Stimulated activated memory B cell treated with anti-CD40 and anti-IgM and Interleukin-4, amounts not matched to agents 10 μg/mL and 1 μg/mL and 100 μg/mL, for 72 hours (primary cell): ENCODE results near the gene DNAJC18.
A peak's percentile ranks its signal among the peaks of the same experiment; 100 is the strongest.

Source experiments
- ATAC-seq: fragments of 150-1000 bp; cut with Tn5 transposase; 2 replicates; pipeline ENCODE4 v1.10.0; 2021
- H3K27ac Mint-ChIP-seq: one replicate; pipeline ENCODE4 v1.8.0; 2022; ENCODE audit warnings: mild to moderate bottlenecking, mixed read lengths
- H3K27me3 Mint-ChIP-seq: one replicate; pipeline ENCODE4 v1.8.0; 2022; ENCODE audit warnings: mixed read lengths
- H3K36me3 Mint-ChIP-seq: one replicate; pipeline ENCODE4 v1.8.0; 2022; ENCODE audit warnings: mixed read lengths
- H3K4me1 Mint-ChIP-seq: one replicate; pipeline ENCODE4 v1.8.0; 2022; ENCODE audit warnings: mixed read lengths
- H3K4me3 Mint-ChIP-seq: one replicate; pipeline ENCODE4 v1.8.0; 2022; ENCODE audit warnings: mild to moderate bottlenecking, moderate library complexity, mixed read lengths
- H3K9me3 Mint-ChIP-seq: one replicate; pipeline ENCODE4 v1.8.0; 2022; ENCODE audit warnings: mixed read lengths

The DNAJC18 gene

GRCh38 chr5:139407517-139407916 lies 31.8 kb downstream of the DNAJC18 start:
- H3K36me3 Mint-ChIP-seq: peaks cover 10% of the 10 kb centered on the region
- H3K9me3 Mint-ChIP-seq: no peaks in the 10 kb centered on the region
- H3K27me3 Mint-ChIP-seq: no peaks in the 10 kb centered on the region
- peak overlapping the region; percentile 77 for H3K27ac Mint-ChIP-seq
- peaks cover 39% of the 10 kb centered on the region for H3K4me1 Mint-ChIP-seq
- ATAC-seq: peak; percentile 74
- H3K4me3 Mint-ChIP-seq: peak overlapping the region; percentile 0

DNA sequence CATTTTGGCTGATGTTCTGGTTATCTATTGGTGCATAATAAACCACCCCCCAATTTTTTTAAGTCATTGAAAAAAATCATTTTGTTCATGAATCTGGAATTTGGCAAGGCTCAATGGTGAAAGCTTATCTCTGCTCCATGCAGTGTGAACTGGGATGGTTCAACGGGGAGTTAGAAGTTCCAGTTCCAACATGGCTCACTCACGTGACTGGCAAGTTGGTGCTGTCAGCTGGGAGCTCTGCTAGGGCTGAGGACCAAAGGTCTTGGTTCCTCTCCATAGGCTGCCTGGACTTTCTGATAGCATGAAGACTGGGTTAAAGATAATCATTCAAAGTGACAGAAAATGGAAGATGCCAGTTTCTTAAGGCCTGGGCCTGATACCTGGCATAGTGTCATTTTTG lies 32.4 kb downstream of the DNAJC18 start:
- peak overlapping the region; percentile 77 for H3K27ac Mint-ChIP-seq
- H3K4me3 Mint-ChIP-seq: no peak overlapping the region
- peaks cover 45% of the 10 kb centered on the region for H3K4me1 Mint-ChIP-seq
- ATAC-seq: no peak
- H3K36me3 Mint-ChIP-seq: peaks cover 6% of the 10 kb centered on the region
- H3K27me3 Mint-ChIP-seq: no peaks in the 10 kb centered on the region
- H3K9me3 Mint-ChIP-seq: no peaks in the 10 kb centered on the region

DNA sequence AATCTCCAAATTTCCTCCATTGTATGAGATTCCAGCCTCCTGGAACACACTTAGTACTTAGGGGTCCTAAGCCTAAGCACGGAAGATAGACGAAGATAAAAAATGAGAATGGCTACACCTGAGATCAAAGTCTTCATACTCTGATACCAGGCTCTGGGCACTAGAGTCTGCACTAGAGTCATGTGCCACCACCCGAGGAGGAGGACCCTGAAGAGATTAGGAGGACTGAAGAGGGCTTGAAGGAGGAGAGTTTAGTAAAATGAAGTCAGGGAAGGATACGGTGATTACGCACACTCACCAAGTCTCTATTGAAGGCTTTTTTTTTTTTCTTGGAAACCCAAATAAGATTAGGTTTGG lies 34.9 kb downstream of the DNAJC18 start:
- no peaks in the 10 kb centered on the region for H3K9me3 Mint-ChIP-seq
- peak overlapping the region; percentile 89 for H3K4me3 Mint-ChIP-seq
- peak overlapping the region; percentile 85 for H3K27ac Mint-ChIP-seq
- no peak for ATAC-seq
- no peaks in the 10 kb centered on the region for H3K27me3 Mint-ChIP-seq
- peaks cover 4% of the 10 kb centered on the region for H3K36me3 Mint-ChIP-seq
- H3K4me1 Mint-ChIP-seq: peaks cover 53% of the 10 kb centered on the region

GRCh38 chr5:139403787-139404483 lies 35.4 kb downstream of the DNAJC18 start, which contains the start of gene SPATA24:
SPATA24 (minus strand) TSS chr5:139404089; CDS start chr5:139404060, 29 bp downstream.
- Mint-ChIP-seq H3K9me3 (no peaks in the 10 kb centered on the region), H3K4me1 (peaks cover 58% of the 10 kb centered on the region), H3K4me3 (peak within 1 kb of the TSS; percentile 89), H3K27me3 (no peaks in the 10 kb centered on the region), H3K36me3 (peaks cover 7% of the 10 kb centered on the region), H3K27ac (peak within 1 kb of the TSS; percentile 85)
- peak; percentile 93 for ATAC-seq

- Mint-ChIP-seq H3K36me3 (peaks cover 7% of the 10 kb centered on the region), H3K27ac (peak overlapping the region; percentile 85), H3K4me3 (peak overlapping the region; percentile 89), H3K27me3 (no peaks in the 10 kb centered on the region), H3K9me3 (no peaks in the 10 kb centered on the region), H3K4me1 (peaks cover 59% of the 10 kb centered on the region)
- ATAC-seq: no peak
Observed at GRCh38 chr5:139403418-139403786, 35.9 kb downstream of the DNAJC18 start.

DNA sequence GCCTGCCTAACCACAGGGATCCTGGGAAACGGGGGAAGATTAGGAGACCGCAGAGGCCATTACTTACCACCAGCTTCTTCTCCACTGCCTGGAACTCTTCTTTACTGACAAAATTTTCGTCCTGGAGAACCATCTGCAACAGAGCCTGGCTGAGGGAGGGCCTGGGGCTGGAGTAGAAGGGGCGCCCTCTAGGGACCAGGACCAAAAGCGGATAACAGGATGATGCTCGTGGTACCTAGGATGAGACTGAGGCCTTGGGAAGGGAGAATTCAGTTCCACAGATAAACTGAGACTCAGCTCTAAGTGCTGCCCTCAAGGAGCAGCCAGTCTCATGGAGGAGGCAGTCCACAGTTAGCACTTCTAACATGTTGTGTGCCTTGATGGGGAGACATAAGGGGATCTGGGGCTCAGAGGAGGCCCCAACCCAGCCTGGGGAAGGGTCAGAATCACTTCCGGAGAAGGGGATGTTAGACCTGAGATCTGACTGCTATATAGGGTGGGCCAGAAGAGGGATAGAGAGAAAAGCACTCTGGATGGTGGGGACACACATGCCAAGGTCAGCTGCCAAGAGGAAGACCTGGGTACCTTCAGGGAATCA lies 36.7 kb downstream of the DNAJC18 start:
- Mint-ChIP-seq H3K36me3 (peaks cover 7% of the 10 kb centered on the region), H3K9me3 (no peaks in the 10 kb centered on the region), H3K27ac (peak overlapping the region; percentile 85), H3K27me3 (no peaks in the 10 kb centered on the region), H3K4me1 (peaks cover 53% of the 10 kb centered on the region), H3K4me3 (peak overlapping the region; percentile 89)
- ATAC-seq: no peak

GRCh38 chr5:139401546-139401945 lies 37.8 kb downstream of the DNAJC18 start:
- no peak overlapping the region for H3K4me3 Mint-ChIP-seq
- peaks cover 42% of the 10 kb centered on the region for H3K4me1 Mint-ChIP-seq

GRCh38 chr5:139399501-139400121 lies 39.7 kb downstream of the DNAJC18 start:
- no peaks in the 10 kb centered on the region for H3K9me3 Mint-ChIP-seq

More at GRCh38 chr5:139401546-139401945, 37.8 kb downstream of the DNAJC18 start:
- H3K36me3 Mint-ChIP-seq: peaks cover 7% of the 10 kb centered on the region
- no peak for ATAC-seq
- no peaks in the 10 kb centered on the region for H3K9me3 Mint-ChIP-seq
- H3K27ac Mint-ChIP-seq: peak overlapping the region; percentile 26
- H3K27me3 Mint-ChIP-seq: no peaks in the 10 kb centered on the region

GRCh38 chr5:139397921-139398320 lies 41.4 kb downstream of the DNAJC18 start:
- ATAC-seq: no peak
- H3K4me1 Mint-ChIP-seq: peaks cover 47% of the 10 kb centered on the region
- no peaks in the 10 kb centered on the region for H3K27me3 Mint-ChIP-seq
- H3K27ac Mint-ChIP-seq: no peak overlapping the region
- H3K36me3 Mint-ChIP-seq: peaks cover 7% of the 10 kb centered on the region
- H3K4me3 Mint-ChIP-seq: no peak overlapping the region
- H3K9me3 Mint-ChIP-seq: no peaks in the 10 kb centered on the region

More at GRCh38 chr5:139399501-139400121, 39.7 kb downstream of the DNAJC18 start:
- no peaks in the 10 kb centered on the region for H3K27me3 Mint-ChIP-seq
- peak; percentile 10 for ATAC-seq
- H3K4me1 Mint-ChIP-seq: peaks cover 55% of the 10 kb centered on the region
- H3K27ac Mint-ChIP-seq: peak overlapping the region; percentile 78
- peaks cover 7% of the 10 kb centered on the region for H3K36me3 Mint-ChIP-seq
- peak overlapping the region; percentile 57 for H3K4me3 Mint-ChIP-seq

- Mint-ChIP-seq H3K9me3 (no peaks in the 10 kb centered on the region), H3K27ac (no peak overlapping the region), H3K36me3 (peaks cover 7% of the 10 kb centered on the region), H3K4me1 (peaks cover 44% of the 10 kb centered on the region), H3K4me3 (no peak overlapping the region), H3K27me3 (no peaks in the 10 kb centered on the region)
- ATAC-seq: no peak
Observed at GRCh38 chr5:139396691-139397090, 42.6 kb downstream of the DNAJC18 start.

DNA sequence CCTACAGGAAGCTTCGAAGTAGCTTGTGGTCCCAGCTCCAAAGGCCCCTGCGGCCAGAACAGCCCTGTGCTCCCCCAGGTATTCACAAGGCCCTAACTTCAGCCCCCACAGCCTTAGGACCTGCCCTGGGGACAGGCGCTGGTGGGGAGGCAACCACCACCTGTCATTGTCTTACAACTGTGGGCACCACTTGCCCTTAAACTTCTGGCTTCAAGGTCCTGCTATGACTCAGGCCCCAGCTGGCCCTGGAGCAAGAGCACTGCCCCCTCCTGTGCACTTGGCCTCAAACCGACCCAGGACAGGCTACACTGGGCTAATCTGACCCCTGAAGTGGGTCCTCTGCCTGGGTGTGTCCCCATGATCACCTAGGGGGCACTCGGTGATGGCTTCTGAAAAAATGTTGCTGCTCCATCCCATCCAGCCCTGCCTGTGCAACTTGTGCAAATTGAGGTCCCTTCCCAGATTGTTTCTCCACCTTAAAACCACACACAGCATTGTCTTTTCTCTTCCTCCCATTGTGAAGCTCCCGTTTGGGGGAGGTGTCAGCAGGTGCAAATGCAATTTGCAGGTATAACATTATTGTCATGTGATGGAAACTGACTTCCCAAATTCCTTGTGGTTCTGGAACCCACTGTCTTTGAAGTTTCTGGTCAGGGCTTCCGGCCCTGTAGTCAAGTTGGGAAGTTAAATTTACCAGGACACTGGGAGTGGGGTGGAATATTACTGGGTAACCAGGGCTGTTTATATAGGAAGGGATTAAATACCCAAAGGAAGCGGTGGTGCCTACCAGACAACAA lies 43.3 kb downstream of the DNAJC18 start:
- Mint-ChIP-seq H3K4me1 (peaks cover 51% of the 10 kb centered on the region), H3K27ac (no peak overlapping the region), H3K27me3 (no peaks in the 10 kb centered on the region), H3K9me3 (no peaks in the 10 kb centered on the region), H3K36me3 (peaks cover 7% of the 10 kb centered on the region), H3K4me3 (no peak overlapping the region)
- ATAC-seq: no peak

GRCh38 chr5:139394654-139395566 lies 44.4 kb downstream of the DNAJC18 start, which contains the start of gene PROB1:
PROB1 (minus strand) TSS chr5:139395104; CDS start chr5:139395081, 23 bp downstream.
- H3K4me1 Mint-ChIP-seq: peaks cover 61% of the 10 kb centered on the region
- ATAC-seq: no peak
- peak within 1 kb of the TSS; percentile 98 for H3K27ac Mint-ChIP-seq
- no peaks in the 10 kb centered on the region for H3K27me3 Mint-ChIP-seq
- H3K4me3 Mint-ChIP-seq: peak within 1 kb of the TSS; percentile 96
- H3K36me3 Mint-ChIP-seq: peaks cover 7% of the 10 kb centered on the region
- H3K9me3 Mint-ChIP-seq: no peaks in the 10 kb centered on the region

- H3K9me3 Mint-ChIP-seq: no peaks in the 10 kb centered on the region
Observed at GRCh38 chr5:139394123-139394653, 45.1 kb downstream of the DNAJC18 start.

More at GRCh38 chr5:139394123-139394653, 45.1 kb downstream of the DNAJC18 start:
- Mint-ChIP-seq H3K36me3 (peaks cover under 1% of the 10 kb centered on the region), H3K27me3 (no peaks in the 10 kb centered on the region), H3K4me3 (peak overlapping the region; percentile 96), H3K27ac (peak overlapping the region; percentile 98), H3K4me1 (peaks cover 61% of the 10 kb centered on the region)
- no peak for ATAC-seq
